ENCODE data around the gene CCDC178.

GRCh38 chr18:33316146-33316587, 124.4 kb downstream of the CCDC178 start:
- TF ChIP-seq JUN (IDR thresholded peaks at IDR 0.05) (no peak), CTCF (IDR thresholded peaks at IDR 0.05) (no peak), PHF8 (IDR thresholded peaks at IDR 0.05; ENCODE audit: borderline replicate concordance, low read depth) (no peak), RAD21 (conservative IDR thresholded peaks at IDR 0.05 in 1 of 2, IDR thresholded peaks at IDR 0.05 in 1 of 2) (no peak), POLR2A (IDR thresholded peaks at IDR 0.05; ENCODE audit: low read length) (no peak), ZC3H11A (IDR thresholded peaks at IDR 0.05) (no peak), RFX5 (IDR thresholded peaks at IDR 0.05) (no peak), HDAC2 (IDR thresholded peaks at IDR 0.05) (no peak), MAZ (IDR thresholded peaks at IDR 0.05; ENCODE audit: borderline replicate concordance, low read depth, low read length) (no peak), NFE2L2 (conservative IDR thresholded peaks at IDR 0.05; ENCODE audit: low read length) (no peak)
- TF ChIP-seq, protein P1, sequence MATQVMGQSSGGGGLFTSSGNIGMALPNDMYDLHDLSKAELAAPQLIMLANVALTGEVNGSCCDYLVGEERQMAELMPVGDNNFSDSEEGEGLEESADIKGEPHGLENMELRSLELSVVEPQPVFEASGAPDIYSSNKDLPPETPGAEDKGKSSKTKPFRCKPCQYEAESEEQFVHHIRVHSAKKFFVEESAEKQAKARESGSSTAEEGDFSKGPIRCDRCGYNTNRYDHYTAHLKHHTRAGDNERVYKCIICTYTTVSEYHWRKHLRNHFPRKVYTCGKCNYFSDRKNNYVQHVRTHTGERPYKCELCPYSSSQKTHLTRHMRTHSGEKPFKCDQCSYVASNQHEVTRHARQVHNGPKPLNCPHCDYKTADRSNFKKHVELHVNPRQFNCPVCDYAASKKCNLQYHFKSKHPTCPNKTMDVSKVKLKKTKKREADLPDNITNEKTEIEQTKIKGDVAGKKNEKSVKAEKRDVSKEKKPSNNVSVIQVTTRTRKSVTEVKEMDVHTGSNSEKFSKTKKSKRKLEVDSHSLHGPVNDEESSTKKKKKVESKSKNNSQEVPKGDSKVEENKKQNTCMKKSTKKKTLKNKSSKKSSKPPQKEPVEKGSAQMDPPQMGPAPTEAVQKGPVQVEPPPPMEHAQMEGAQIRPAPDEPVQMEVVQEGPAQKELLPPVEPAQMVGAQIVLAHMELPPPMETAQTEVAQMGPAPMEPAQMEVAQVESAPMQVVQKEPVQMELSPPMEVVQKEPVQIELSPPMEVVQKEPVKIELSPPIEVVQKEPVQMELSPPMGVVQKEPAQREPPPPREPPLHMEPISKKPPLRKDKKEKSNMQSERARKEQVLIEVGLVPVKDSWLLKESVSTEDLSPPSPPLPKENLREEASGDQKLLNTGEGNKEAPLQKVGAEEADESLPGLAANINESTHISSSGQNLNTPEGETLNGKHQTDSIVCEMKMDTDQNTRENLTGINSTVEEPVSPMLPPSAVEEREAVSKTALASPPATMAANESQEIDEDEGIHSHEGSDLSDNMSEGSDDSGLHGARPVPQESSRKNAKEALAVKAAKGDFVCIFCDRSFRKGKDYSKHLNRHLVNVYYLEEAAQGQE (IDR thresholded peaks at IDR 0.05): no peak
- TF ChIP-seq, protein P2, sequence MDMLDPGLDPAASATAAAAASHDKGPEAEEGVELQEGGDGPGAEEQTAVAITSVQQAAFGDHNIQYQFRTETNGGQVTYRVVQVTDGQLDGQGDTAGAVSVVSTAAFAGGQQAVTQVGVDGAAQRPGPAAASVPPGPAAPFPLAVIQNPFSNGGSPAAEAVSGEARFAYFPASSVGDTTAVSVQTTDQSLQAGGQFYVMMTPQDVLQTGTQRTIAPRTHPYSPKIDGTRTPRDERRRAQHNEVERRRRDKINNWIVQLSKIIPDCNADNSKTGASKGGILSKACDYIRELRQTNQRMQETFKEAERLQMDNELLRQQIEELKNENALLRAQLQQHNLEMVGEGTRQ (IDR thresholded peaks at IDR 0.05): no peak
- TF ChIP-seq, protein P3, sequence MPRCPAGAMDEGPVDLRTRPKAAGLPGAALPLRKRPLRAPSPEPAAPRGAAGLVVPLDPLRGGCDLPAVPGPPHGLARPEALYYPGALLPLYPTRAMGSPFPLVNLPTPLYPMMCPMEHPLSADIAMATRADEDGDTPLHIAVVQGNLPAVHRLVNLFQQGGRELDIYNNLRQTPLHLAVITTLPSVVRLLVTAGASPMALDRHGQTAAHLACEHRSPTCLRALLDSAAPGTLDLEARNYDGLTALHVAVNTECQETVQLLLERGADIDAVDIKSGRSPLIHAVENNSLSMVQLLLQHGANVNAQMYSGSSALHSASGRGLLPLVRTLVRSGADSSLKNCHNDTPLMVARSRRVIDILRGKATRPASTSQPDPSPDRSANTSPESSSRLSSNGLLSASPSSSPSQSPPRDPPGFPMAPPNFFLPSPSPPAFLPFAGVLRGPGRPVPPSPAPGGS (IDR thresholded peaks at IDR 0.05): no peak
- TF ChIP-seq, protein P4, sequence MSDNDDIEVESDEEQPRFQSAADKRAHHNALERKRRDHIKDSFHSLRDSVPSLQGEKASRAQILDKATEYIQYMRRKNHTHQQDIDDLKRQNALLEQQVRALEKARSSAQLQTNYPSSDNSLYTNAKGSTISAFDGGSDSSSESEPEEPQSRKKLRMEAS (IDR thresholded peaks at IDR 0.05): no peak
